HCT116 (cell line): ENCODE measurements around the gene ABTB1.

Source experiments
- CTCF ChIP-seq, 3 experiments: fragments of 200-600 bp in 1 of 3; sonication (generic) in 1 of 3; IDR thresholded peaks in 2 of 3; conservative IDR thresholded peaks in 1 of 3; 2 replicates each; pipeline ENCODE4 v1.5.1; 2012 to 2017; ENCODE audit warnings: low read depth in 2 of 3, low read length in 2 of 3, antibody characterized with exemption in 1 of 3, borderline replicate concordance in 1 of 3, control low read depth in 1 of 3, mild to moderate bottlenecking in 1 of 3, mixed read lengths in 1 of 3, mixed run types in 1 of 3, moderate library complexity in 1 of 3; ENCODE audit not compliant: insufficient read depth in 1 of 3
- POLR2A ChIP-seq: IDR thresholded peaks from 2 replicates; pipeline ENCODE4 v1.7.0; 2011; ENCODE audit warnings: borderline replicate concordance; ENCODE audit not compliant: insufficient read depth, insufficient read length; ENCODE audit errors: extremely low read depth
- RAD21 ChIP-seq: IDR thresholded peaks from 2 replicates; pipeline ENCODE4 v1.6.1; 2012; ENCODE audit warnings: low read depth, mild to moderate bottlenecking

GRCh38 chr3:127722091-127722784 is 49.5 kb downstream of the ABTB1 start:
- TF ChIP-seq RAD21 (no peak), POLR2A (no peak), CTCF (IDR thresholded peaks at IDR 0.05 in 2 of 3, conservative IDR thresholded peaks at IDR 0.05 in 1 of 3; ENCODE audit: borderline replicate concordance in 1 of 3, insufficient read depth in 1 of 3, low read depth in 2 of 3, low read length in 2 of 3) (no peak)
